ENCODE results near the gene JARID2. TPM values are rescaled to one million over a fixed set of nuclear protein-coding genes. Genes with fewer than 3 reads are reported as not detected.

The JARID2 gene
- total RNA-seq, 2 experiments from 2014 or later: 19.3 to 20.1 TPM

DNA sequence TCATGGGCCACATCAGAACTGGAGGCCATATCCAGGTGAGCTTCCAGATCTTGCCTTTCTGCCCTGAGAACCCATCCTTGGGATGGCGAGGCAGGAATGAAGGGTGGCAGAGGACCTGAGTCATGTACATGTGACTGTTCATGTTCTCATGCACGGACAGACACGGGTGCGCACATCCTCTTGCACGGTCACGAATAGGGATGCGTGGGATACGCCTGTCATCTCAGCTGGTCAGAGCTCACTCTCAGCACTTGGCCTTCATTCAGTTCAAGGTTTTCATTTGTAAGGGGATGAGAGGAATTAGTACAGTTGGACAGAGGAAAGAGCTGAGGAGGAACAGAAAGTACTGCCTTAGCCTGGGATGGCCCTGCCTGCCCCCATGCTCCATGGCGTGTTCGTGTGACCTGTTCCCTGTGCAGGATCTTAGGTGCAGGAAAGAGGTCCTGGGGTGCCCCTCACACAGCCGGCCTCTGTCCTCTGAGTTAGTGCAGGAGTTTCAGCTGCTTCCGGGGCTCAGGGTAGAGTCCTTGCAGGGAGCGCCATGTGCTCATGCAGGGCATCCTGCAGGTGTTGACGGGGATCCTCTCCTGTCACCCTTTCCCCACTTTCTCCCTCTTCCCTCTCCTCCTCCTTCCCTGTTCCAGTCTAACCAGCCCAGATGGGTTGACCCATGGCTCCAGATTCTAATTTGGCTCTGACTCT lies 243.5 kb downstream of the JARID2 start:
- H3K27me3 Mint-ChIP-seq: no peaks in the 10 kb centered on the region
- H3K4me3 Mint-ChIP-seq: no peak overlapping the region
- DNase-seq: no peak
- peak overlapping the region; percentile 49 for H3K27ac Mint-ChIP-seq
- H3K36me3 Mint-ChIP-seq: peaks cover 24% of the 10 kb centered on the region
- no peaks in the 10 kb centered on the region for H3K9me3 Mint-ChIP-seq
- peaks cover 36% of the 10 kb centered on the region for H3K4me1 Mint-ChIP-seq

DNA sequence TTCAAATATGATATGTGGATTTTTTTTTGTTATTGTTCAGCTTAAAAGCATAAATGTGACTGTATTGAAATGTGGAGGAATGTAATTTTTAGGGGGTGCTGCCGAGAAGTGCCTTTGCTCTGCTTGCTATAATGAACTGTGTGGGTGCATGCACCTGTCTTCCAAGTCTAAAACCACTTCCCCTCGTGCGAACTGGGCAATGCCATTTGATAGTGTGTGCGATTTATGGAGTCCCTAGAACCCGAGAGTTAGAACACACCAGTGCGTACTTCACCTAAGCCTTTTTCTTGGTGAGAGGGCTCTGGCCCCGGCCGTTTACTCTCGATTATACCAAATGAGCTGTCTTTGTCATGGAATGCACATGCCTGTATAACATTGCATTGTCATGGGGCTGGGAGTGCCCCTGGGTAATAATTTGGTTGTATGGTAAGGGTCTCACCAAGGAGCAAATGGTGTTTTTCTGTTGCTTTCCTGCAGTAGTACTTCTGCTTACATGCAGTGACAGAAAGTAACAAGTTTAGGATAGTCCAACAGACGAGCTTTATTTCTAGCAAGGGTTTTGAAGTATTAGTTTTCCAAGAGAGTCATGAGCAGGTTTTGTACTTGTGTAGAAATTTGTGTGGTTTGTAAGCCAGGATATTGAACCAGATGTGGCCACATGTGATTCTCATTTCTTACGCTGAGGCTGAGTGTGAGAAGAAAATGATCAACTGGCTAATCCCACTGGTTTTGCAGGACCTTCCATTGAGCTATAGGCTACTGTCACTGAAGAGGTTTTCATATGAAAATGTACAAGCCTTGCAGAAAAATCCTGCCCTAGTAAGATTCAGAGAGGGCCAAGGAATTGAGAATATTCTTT lies 244.6 kb downstream of the JARID2 start:
- Mint-ChIP-seq H3K27ac (peak overlapping the region; percentile 49), H3K4me1 (peaks cover 36% of the 10 kb centered on the region), H3K4me3 (no peak overlapping the region), H3K9me3 (no peaks in the 10 kb centered on the region), H3K36me3 (peaks cover 26% of the 10 kb centered on the region), H3K27me3 (no peaks in the 10 kb centered on the region)
- DNase-seq: no peak

DNA sequence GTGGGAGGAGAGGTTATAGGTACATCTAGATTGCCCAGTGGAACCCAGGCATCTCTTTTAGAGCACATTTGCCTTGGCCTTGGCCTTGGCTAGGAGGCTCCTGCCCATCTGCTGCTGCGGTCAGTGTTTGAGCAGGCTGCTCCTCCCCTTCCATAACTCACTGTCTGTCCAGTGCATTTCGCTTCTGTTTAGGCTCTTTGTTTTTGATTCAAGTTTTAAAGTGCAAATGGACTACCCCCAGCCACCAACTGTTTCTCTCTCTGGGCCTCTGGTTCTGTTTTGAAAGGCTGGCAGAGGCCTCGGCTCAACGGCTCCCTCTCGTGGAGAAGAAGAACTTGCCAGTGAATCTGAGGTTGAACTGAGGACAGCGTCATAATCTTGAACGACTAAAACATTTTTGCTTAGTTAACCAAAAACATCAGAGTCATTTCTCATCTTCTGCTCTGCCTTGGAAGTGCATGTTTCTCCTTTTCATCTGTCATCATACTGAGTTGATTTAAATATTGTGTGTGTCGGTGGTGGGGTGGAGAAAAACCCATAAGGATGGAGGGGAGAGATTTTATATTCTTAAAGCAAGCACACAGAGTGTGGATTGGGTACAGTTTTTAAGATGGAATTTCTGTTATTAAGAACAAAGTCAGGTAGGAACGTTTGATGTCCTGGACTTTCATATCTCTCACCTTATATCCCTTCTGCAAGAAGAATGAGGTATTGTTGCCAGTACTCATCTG lies 245.6 kb downstream of the JARID2 start:
- H3K27ac Mint-ChIP-seq: peak overlapping the region; percentile 52
- no peak overlapping the region for H3K4me3 Mint-ChIP-seq
- peak; percentile 65 for DNase-seq
- no peaks in the 10 kb centered on the region for H3K27me3 Mint-ChIP-seq
- peaks cover 36% of the 10 kb centered on the region for H3K4me1 Mint-ChIP-seq
- no peaks in the 10 kb centered on the region for H3K9me3 Mint-ChIP-seq
- H3K36me3 Mint-ChIP-seq: peaks cover 33% of the 10 kb centered on the region

DNA sequence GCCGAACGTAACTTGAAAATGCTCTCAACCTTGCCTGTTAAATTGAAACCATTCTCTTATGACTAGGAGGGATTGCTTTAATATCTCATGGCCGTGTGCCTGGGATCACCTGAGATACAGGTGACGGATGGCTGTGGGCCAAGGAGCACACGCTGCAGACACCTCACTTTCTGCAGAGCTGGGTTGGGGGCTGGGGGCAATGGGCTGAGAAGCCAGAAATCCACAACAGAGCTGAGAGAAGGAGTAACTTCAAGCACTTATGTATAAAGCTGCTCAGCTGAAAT lies 246.1 kb downstream of the JARID2 start:
- Mint-ChIP-seq H3K27me3 (no peaks in the 10 kb centered on the region), H3K4me3 (no peak overlapping the region), H3K27ac (no peak overlapping the region), H3K4me1 (peaks cover 36% of the 10 kb centered on the region), H3K9me3 (no peaks in the 10 kb centered on the region), H3K36me3 (peaks cover 29% of the 10 kb centered on the region)
- no peak for DNase-seq

DNA sequence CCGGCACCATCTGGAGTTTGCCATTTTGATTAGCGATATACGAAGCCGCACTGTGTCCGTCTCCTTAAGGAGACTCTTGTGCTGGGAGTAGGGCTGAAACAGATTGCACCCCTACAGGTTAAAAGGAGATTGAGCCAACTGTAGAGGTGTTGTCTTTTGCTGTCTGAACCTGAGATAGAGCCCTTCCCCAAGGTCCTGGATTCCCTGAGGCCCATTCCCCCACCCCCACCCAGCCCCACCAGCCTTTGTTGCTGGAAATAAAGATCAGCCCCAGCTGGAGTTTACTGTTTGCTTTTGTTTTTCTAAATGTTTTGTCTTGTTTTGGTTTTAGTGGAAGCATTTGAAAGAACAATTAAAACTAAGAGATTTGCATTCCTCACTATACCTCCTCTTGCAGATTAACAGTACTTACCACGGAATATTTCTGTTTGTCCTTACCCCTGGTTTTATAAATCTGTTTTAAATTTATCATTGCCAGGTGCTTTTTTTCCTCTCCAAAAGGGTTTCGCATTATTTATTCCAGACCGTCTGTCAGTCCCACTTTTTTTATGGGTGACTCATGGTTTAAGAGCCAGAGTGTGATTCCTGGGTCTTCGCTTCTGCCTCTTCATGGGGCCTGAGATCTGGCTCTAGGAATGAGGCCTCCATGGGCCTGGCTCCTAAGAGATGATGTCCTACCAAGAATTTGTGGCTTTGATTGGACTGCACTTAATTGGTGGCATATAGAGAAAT lies 247.7 kb downstream of the JARID2 start:
- no peak for DNase-seq
- peaks cover 26% of the 10 kb centered on the region for H3K36me3 Mint-ChIP-seq
- H3K27me3 Mint-ChIP-seq: no peaks in the 10 kb centered on the region
- H3K27ac Mint-ChIP-seq: no peak overlapping the region
- peaks cover 36% of the 10 kb centered on the region for H3K4me1 Mint-ChIP-seq
- H3K4me3 Mint-ChIP-seq: no peak overlapping the region
- no peaks in the 10 kb centered on the region for H3K9me3 Mint-ChIP-seq

DNA sequence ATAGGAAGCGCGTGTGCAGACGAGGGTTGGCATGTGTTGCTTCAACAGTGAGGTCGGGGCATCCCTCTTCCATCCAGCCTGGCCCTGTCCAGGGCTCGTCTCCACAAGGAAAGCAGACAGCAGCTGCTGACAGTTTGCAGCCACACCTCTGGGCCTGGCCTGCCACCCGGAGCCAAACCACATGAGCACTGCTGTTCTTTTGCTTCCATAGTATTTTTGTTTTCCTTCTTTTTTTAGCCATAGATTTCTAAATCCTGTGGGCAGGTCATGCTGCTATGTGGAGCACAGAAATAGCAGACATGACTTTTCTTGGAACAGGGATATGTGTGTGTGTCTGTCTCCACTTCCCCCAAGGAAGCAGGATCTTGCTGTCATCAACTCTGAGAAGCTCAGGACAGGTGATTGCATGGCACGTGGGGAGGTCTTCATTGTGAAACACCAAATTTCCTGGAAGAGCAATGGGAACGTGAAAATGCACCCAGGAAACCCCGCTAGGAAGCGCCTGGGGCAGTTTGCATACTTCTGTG lies 249.6 kb downstream of the JARID2 start:
- H3K4me3 Mint-ChIP-seq: no peak overlapping the region

DNA sequence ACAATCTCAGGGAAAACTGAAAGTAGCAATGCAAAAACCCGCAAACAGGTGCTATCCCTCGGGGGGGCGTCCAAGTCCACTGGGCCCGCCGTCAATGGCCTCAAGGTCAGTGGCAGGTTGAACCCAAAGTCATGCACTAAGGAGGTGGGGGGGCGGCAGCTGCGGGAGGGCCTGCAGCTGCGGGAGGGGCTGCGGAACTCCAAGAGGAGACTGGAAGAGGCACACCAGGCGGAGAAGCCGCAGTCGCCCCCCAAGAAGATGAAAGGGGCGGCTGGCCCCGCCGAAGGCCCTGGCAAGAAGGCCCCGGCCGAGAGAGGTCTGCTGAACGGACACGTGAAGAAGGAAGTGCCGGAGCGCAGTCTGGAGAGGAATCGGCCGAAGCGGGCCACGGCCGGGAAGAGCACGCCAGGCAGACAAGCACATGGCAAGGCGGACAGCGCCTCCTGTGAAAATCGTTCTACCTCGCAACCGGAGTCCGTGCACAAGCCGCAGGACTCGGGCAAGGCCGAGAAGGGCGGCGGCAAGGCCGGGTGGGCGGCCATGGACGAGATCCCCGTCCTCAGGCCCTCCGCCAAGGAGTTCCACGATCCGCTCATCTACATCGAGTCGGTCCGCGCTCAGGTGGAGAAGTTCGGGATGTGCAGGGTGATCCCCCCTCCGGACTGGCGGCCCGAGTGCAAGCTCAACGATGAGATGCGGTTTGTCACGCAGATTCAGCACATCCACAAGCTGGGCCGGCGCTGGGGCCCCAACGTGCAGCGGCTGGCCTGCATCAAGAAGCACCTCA lies 250.7 kb downstream of the JARID2 start:
- Mint-ChIP-seq H3K9me3 (no peaks in the 10 kb centered on the region), H3K27me3 (no peaks in the 10 kb centered on the region), H3K36me3 (peaks cover 26% of the 10 kb centered on the region), H3K4me1 (peaks cover 17% of the 10 kb centered on the region), H3K4me3 (no peak overlapping the region), H3K27ac (no peak overlapping the region)
- DNase-seq: no peak

More for the DNA sequence above, 249.6 kb downstream of the JARID2 start:
- no peak for DNase-seq
- Mint-ChIP-seq H3K4me1 (peaks cover 27% of the 10 kb centered on the region), H3K9me3 (no peaks in the 10 kb centered on the region), H3K36me3 (peaks cover 26% of the 10 kb centered on the region), H3K27ac (no peak overlapping the region), H3K27me3 (no peaks in the 10 kb centered on the region)

DNA sequence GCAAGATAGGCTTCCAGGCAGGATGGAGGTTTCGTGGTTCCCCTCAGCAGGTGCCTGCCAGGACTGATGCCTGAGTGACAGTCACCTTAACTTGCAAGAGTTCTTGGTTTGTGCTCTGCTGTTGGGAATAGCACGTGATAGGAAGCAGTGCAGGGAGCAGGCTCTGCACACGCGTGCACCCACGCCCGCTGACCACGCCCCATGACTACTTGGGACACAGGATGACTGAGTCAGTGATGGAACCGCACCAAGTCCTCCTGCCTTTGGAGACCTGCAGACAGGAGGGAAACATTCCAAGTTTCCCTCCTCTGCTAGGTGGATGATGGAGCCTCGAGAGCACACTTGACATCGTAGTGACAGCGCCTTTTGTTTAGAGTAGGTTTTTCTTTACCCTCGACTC lies 252.8 kb downstream of the JARID2 start:
- peaks cover 6% of the 10 kb centered on the region for H3K4me1 Mint-ChIP-seq
- H3K4me3 Mint-ChIP-seq: no peak overlapping the region
- no peak for DNase-seq
- no peak overlapping the region for H3K27ac Mint-ChIP-seq
- H3K9me3 Mint-ChIP-seq: no peaks in the 10 kb centered on the region
- H3K36me3 Mint-ChIP-seq: peaks cover 19% of the 10 kb centered on the region
- H3K27me3 Mint-ChIP-seq: no peaks in the 10 kb centered on the region

DNA sequence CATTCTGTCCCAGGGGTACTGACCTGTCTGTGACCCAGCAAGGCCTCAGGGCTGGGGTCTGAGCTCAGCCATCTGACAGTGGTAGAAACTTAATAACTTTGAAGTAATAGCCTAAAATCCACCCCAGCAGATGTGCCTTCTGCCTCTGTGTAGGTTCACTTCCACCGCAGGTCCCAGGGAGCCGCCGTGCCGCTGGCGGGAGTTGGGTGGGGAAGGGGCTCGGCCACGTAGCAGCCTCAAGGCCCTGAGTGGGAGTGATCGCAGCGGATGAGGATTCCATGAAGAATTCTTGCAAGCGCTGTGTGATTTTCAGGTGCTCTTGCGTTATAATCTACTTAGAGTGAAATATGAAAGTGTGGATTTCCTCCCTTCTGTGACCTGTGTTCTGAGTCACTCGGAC lies 253.3 kb downstream of the JARID2 start:
- H3K9me3 Mint-ChIP-seq: no peaks in the 10 kb centered on the region
- H3K27me3 Mint-ChIP-seq: no peaks in the 10 kb centered on the region
- no peak for DNase-seq
- H3K27ac Mint-ChIP-seq: no peak overlapping the region
- H3K4me3 Mint-ChIP-seq: no peak overlapping the region
- H3K36me3 Mint-ChIP-seq: peaks cover 19% of the 10 kb centered on the region
- H3K4me1 Mint-ChIP-seq: peaks cover 6% of the 10 kb centered on the region

DNA sequence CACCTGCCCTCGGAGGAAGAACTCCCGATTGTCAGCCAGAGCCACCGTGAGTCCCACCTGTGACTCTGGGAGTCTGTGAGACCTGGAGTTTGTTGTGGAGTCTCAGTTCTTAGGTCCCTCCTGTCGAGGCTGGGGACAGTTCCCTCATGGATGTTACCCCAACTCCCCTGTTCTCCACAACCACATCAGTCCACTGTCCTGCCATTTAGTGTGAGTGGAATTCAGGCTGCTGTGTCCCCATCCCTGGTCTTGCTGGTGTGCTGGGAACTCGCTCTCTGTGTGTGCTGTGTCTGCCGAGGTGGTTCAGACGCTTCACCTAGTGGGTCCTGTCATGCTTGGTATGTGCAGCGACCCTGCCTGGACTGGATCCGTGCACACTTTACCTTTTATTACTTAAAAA lies 253.7 kb downstream of the JARID2 start:
- no peak for DNase-seq
- H3K4me3 Mint-ChIP-seq: no peak overlapping the region
- no peak overlapping the region for H3K27ac Mint-ChIP-seq
- H3K27me3 Mint-ChIP-seq: no peaks in the 10 kb centered on the region
- H3K4me1 Mint-ChIP-seq: peaks cover 6% of the 10 kb centered on the region
- H3K36me3 Mint-ChIP-seq: peaks cover 19% of the 10 kb centered on the region
- H3K9me3 Mint-ChIP-seq: no peaks in the 10 kb centered on the region

DNA sequence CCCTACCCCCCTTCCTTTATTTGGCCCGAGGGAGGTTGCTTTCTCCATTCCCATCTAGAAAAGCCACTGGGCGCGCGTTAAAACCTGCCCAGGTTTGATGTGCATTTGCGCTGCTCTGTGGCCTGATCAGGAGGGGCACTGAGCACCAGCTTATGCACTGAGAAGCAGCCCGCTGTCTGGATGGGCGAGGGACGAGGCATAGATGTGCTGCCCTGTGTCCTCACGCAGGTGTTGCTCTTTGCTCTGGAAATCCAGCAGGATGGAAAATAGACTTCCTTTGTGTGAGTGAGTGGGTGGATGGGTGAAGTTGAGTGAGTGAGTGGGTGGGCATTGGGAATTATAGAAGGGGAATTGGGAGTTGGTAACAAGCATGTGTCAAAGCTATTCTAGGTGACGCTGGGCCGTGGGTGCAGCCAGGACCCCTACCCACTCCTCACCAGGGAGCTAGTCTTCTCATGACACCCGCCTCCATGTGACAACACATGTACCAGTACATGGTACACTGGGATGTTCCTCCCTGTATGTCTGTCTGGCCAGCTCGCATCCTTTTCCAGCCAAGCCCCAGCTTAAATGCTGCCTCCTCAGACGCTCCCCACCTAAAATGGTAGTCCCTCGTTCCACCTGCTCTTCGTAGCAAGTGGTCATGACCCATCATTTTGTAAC lies 254.3 kb downstream of the JARID2 start:
- H3K27ac Mint-ChIP-seq: no peak overlapping the region

DNA sequence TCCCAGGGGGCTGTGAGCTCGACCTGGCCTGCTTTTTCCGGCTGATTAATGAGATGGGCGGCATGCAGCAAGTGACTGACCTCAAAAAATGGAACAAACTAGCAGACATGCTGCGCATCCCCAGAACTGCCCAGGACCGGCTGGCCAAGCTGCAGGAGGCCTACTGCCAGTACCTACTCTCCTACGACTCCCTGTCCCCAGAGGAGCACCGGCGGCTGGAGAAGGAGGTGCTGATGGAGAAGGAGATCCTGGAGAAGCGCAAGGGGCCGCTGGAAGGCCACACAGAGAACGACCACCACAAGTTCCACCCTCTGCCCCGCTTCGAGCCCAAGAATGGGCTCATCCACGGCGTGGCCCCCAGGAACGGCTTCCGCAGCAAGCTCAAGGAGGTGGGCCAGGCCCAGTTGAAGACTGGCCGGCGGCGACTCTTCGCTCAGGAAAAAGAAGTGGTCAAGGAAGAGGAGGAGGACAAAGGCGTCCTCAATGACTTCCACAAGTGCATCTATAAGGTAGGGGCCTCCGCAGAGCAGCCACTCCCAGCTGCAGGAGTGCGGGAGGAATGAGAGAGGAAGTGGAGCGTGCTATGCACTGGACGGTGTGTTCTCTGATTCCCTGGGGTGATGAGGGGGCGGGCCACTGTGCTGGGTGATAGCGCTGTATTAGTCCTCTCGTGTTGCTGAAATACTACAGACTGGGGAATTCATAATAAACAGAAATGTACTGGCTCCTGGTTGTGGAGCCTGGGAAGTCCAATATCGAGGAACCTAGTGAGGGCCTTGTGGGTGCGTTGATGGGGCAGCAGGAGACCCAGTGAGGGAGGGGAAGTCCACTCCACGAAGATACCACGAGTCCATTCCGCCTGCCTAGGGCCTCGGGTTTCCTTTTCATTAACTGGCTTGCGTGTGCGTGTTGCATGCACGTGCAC lies 255.3 kb downstream of the JARID2 start:
- H3K27ac Mint-ChIP-seq: no peak overlapping the region
- no peak for DNase-seq
- no peaks in the 10 kb centered on the region for H3K9me3 Mint-ChIP-seq
- no peak overlapping the region for H3K4me3 Mint-ChIP-seq
- H3K36me3 Mint-ChIP-seq: peaks cover 13% of the 10 kb centered on the region
- H3K4me1 Mint-ChIP-seq: peaks cover 6% of the 10 kb centered on the region
- no peaks in the 10 kb centered on the region for H3K27me3 Mint-ChIP-seq

More for the DNA sequence above, 254.3 kb downstream of the JARID2 start:
- Mint-ChIP-seq H3K4me1 (peaks cover 6% of the 10 kb centered on the region), H3K9me3 (no peaks in the 10 kb centered on the region), H3K27me3 (no peaks in the 10 kb centered on the region), H3K4me3 (no peak overlapping the region), H3K36me3 (peaks cover 22% of the 10 kb centered on the region)
- DNase-seq: no peak
